ENCODE results near the gene SLC2A4.
A peak's percentile ranks its signal among the peaks of the same experiment; 100 is the strongest.

SLC2A4 gene

DNA sequence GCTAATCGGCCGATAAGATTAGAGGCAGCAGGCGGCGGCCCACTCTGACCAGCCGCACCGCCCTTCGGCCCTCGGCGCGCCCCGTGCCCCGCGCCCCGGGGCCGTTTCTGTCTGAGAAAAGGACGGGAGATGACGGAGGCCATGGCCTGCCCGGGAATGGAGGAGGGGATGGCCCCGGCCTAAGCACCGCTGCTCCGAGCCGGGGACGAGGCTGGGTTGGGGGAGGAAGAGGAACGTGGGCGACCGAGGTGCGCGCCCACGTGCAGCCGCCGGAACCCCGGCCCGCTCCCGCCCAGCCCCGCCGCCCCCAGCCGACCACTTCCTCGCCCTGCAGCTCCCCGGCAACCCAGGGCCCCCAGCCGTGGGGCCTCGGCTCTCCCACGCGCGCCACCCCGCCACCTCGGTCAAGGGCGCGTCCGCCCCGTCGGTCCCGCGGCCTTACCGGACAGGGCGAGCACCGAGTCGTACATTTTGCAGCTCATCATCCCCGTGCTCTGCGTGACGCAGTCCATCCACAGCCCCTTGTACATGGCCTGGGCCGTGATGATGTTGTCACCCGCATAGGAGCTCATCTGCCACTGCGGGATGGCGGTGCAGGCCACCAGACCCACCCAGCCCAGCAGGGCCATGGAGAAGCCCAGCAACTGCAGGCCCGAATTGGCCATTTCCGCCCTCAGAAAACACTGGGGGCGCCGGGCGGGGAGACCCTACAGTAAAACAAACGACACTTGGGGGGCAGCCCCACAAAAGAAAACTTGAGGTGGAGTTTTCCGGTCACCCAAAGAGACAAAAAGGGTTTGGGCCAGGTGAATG is 19.9 kb upstream of the SLC2A4 start:
- DNase-seq (ENCODE audit: low read depth in 1 of 2, low spot score in 1 of 2): no peak
- Histone ChIP-seq H3K27ac (replicated peaks) (no peak overlapping the region), H3K27me3 (ENCODE audit: insufficient read depth, poor library complexity, severe bottlenecking) (peaks cover 2% of the 10 kb centered on the region), H3K4me3 (replicated peaks; ENCODE audit: insufficient read depth, low read length) (no peak overlapping the region)
- TF ChIP-seq POLR2AphosphoS5 (IDR thresholded peaks at IDR 0.05; ENCODE audit: low read depth) (no peak), REST (IDR thresholded peaks at IDR 0.05; ENCODE audit: insufficient replicate concordance, low read depth) (no peak), GABPA (IDR thresholded peaks at IDR 0.05; ENCODE audit: low read depth) (no peak), SPI1 (IDR thresholded peaks at IDR 0.05; ENCODE audit: borderline replicate concordance, low read depth) (no peak)
- TF ChIP-seq, protein P1, sequence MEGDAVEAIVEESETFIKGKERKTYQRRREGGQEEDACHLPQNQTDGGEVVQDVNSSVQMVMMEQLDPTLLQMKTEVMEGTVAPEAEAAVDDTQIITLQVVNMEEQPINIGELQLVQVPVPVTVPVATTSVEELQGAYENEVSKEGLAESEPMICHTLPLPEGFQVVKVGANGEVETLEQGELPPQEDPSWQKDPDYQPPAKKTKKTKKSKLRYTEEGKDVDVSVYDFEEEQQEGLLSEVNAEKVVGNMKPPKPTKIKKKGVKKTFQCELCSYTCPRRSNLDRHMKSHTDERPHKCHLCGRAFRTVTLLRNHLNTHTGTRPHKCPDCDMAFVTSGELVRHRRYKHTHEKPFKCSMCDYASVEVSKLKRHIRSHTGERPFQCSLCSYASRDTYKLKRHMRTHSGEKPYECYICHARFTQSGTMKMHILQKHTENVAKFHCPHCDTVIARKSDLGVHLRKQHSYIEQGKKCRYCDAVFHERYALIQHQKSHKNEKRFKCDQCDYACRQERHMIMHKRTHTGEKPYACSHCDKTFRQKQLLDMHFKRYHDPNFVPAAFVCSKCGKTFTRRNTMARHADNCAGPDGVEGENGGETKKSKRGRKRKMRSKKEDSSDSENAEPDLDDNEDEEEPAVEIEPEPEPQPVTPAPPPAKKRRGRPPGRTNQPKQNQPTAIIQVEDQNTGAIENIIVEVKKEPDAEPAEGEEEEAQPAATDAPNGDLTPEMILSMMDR (IDR thresholded peaks at IDR 0.05; ENCODE audit: insufficient read depth, low read length): no peak

GRCh38 chr17:7262192-7262934 is 19.2 kb upstream of the SLC2A4 start, which contains the start of gene CLDN7:
CLDN7 (minus strand) TSS chr17:7262478; CDS start chr17:7262043, 435 bp downstream.
- peak within 1 kb of the TSS; percentile 16 for H3K4me3 ChIP-seq (replicated peaks; ENCODE audit: insufficient read depth, low read length)
- TF ChIP-seq GABPA (IDR thresholded peaks at IDR 0.05; ENCODE audit: low read depth): no peak
- TF ChIP-seq, protein P1 (IDR thresholded peaks at IDR 0.05; ENCODE audit: insufficient read depth, low read length): no peak
- TF ChIP-seq SPI1 (IDR thresholded peaks at IDR 0.05; ENCODE audit: borderline replicate concordance, low read depth): no peak
- no peak for TF ChIP-seq REST (IDR thresholded peaks at IDR 0.05; ENCODE audit: insufficient replicate concordance, low read depth)
- no peak for TF ChIP-seq POLR2AphosphoS5 (IDR thresholded peaks at IDR 0.05; ENCODE audit: low read depth)
- peaks cover 2% of the 10 kb centered on the region for H3K27me3 ChIP-seq (ENCODE audit: insufficient read depth, poor library complexity, severe bottlenecking)
- no peak within 1 kb of the TSS for H3K27ac ChIP-seq (replicated peaks)
- no peak for DNase-seq (ENCODE audit: low read depth in 1 of 2, low spot score in 1 of 2)

- H3K27ac ChIP-seq (replicated peaks): no peak overlapping the region
- TF ChIP-seq, protein P1 (IDR thresholded peaks at IDR 0.05; ENCODE audit: insufficient read depth, low read length): no peak
- peak; percentile 3; the same call in 1 of the 2 replicates for TF ChIP-seq SPI1 (IDR thresholded peaks at IDR 0.05; ENCODE audit: borderline replicate concordance, low read depth)
- no peak for DNase-seq (ENCODE audit: low read depth in 1 of 2, low spot score in 1 of 2)
- peaks cover 2% of the 10 kb centered on the region for H3K27me3 ChIP-seq (ENCODE audit: insufficient read depth, poor library complexity, severe bottlenecking)
- peak overlapping the region; percentile 16 for H3K4me3 ChIP-seq (replicated peaks; ENCODE audit: insufficient read depth, low read length)
Observed at GRCh38 chr17:7262935-7263800, 18.4 kb upstream of the SLC2A4 start.

Measured in HL-60 (cell line).